ENCODE results near the gene TNFRSF18. TPM values are rescaled to one million over a fixed set of nuclear protein-coding genes. Genes with fewer than 3 reads are reported as not detected.
A peak's percentile ranks its signal among the peaks of the same experiment; 100 is the strongest.

TNFRSF18 gene
- total and polyA plus RNA-seq, 2 donors, result 4.2 to 29.9 TPM

DNA sequence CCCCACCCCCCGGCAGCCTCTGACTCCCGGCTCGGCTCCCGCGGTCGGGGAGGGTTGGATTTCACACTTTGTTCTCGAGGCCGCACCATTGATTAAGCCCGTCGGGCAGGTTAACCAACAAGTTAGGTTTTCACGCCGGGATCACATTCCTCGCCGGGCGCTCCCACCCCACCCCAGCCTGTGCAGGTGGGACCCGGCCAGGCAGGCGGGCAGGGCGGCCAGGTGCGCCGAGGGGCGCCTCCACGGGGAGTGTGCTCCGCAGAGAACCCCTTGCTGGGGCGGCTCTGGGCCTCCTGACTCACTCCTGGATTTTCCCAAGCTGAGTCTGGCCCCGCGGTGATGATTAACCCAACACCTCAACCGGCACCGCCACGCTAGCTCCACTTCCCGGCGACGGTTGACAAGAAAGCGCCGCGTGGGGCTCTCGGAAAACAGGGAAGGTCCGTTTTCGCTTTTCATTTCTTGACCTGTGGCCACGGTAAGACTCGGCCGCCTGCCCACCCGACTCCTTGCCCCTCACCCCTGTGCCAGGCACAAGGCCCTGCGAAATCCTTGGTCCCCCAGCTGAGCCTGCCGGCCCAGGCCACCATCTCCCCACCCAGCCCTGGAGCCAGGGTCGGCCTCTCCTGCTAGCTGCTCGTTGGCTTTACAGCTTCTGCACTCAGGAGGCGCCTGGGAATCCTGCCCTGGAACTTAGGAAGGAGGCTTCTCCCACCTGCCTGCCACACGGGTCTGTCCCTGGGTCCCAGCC is 41.5 kb downstream of the TNFRSF18 start:
- DNase-seq (ENCODE audit: low read depth in 6 of 9, low spot score in 9 of 9), result no peak
- peak overlapping the region in 1 of 2 donors; percentile 83 for H3K27ac ChIP-seq (ENCODE audit: low read depth in 1 of 2, low read length in 1 of 2)

DNA sequence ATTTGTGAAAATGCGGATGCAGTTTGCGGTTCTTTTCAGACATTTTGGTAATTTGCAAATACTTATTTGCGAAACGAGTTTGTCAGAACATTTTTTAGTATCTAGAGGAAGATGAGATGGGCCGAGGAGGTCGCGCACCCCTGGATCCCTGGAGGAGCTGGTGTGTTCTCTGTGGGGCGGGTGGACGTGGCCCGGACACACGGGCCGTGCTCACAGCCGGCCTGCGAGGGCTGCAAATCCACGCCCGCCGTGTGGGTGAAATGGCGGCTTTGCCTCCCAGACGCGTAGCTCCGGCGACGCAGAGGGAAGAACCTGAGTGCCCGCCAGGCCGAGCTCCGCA is 42.1 kb downstream of the TNFRSF18 start:
- DNase-seq (ENCODE audit: low read depth in 6 of 9, low spot score in 9 of 9), result no peak
- Histone ChIP-seq H3K36me3 (ENCODE audit: control insufficient read depth in 2 of 2, insufficient read depth in 2 of 2, low read length in 1 of 2) (no peaks in the 10 kb centered on the region), H3K4me1 (ENCODE audit: control insufficient read depth in 2 of 2, insufficient read depth in 2 of 2, low read length in 2 of 2) (peaks cover 0 to 9% of the 10 kb centered on the region in 2 donors), H3K9me3 (ENCODE audit: control insufficient read depth in 2 of 2, insufficient read depth in 1 of 2, low read length in 1 of 2) (no peaks in the 10 kb centered on the region), H3K27me3 (ENCODE audit: control insufficient read depth in 2 of 2, insufficient read depth in 1 of 2, low read length in 1 of 2) (peaks cover 0 to 47% of the 10 kb centered on the region in 2 donors), H3K27ac (ENCODE audit: low read depth in 1 of 2, low read length in 1 of 2) (no peak overlapping the region), H3K4me3 (ENCODE audit: low read length in 2 of 2) (peak overlapping the region in 1 of 2 donors; percentile 29)
- WGBS, result 92% methylated on average over 26 of the region's 26 CpGs

More for the DNA sequence above, 41.5 kb downstream of the TNFRSF18 start:
- no peaks in the 10 kb centered on the region for H3K9me3 ChIP-seq (ENCODE audit: control insufficient read depth in 2 of 2, insufficient read depth in 1 of 2, low read length in 1 of 2)
- H3K27me3 ChIP-seq (ENCODE audit: control insufficient read depth in 2 of 2, insufficient read depth in 1 of 2, low read length in 1 of 2), result peaks cover 0 to 50% of the 10 kb centered on the region in 2 donors
- WGBS, result 88% methylated on average over 48 of the region's 48 CpGs
- peaks cover 2 to 15% of the 10 kb centered on the region in 2 donors for H3K4me1 ChIP-seq (ENCODE audit: control insufficient read depth in 2 of 2, insufficient read depth in 2 of 2, low read length in 2 of 2)
- no peaks in the 10 kb centered on the region for H3K36me3 ChIP-seq (ENCODE audit: control insufficient read depth in 2 of 2, insufficient read depth in 2 of 2, low read length in 1 of 2)
- peak overlapping the region in 1 of 2 donors; percentile 29 for H3K4me3 ChIP-seq (ENCODE audit: low read length in 2 of 2)

DNA sequence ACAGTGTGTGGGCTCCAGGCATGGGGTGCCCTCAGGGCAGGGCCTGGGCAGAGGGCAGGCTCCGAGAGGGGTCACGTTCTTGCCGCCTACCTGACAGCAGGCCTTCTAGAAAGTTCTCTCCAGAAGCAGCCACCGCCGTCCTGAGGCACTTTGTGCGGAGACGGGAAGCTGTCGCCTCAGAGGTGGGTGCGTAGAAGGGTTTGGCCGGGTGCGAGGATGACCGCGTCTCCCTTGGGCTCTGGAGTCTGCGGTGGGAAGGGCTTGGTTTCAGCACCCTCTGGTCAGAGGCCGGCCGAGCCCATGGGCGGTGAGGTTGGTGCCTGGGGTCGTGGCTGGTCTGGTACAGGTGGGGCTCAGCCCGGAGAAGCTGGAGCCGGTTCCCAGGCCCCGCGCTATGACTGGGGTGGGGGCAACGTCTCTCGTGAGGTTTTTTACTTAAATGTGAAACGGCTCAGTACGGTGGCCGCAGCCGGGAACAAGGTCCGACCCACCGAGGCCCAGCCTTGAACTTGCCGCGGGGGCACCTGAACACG is 42.8 kb downstream of the TNFRSF18 start:
- peak overlapping the region in 1 of 2 donors; percentile 69 for H3K27ac ChIP-seq (ENCODE audit: low read depth in 1 of 2, low read length in 1 of 2)
- WGBS, result 93% methylated on average over 33 of the region's 33 CpGs
- no peaks in the 10 kb centered on the region for H3K36me3 ChIP-seq (ENCODE audit: control insufficient read depth in 2 of 2, insufficient read depth in 2 of 2, low read length in 1 of 2)
- peaks cover 1 to 9% of the 10 kb centered on the region in 2 donors for H3K4me1 ChIP-seq (ENCODE audit: control insufficient read depth in 2 of 2, insufficient read depth in 2 of 2, low read length in 2 of 2)
- peak overlapping the region; percentile 28 to 29 for H3K4me3 ChIP-seq (ENCODE audit: low read length in 2 of 2)
- H3K27me3 ChIP-seq (ENCODE audit: control insufficient read depth in 2 of 2, insufficient read depth in 1 of 2, low read length in 1 of 2), result peaks cover 0 to 46% of the 10 kb centered on the region in 2 donors
- no peak for DNase-seq (ENCODE audit: low read depth in 6 of 9, low spot score in 9 of 9)
- H3K9me3 ChIP-seq (ENCODE audit: control insufficient read depth in 2 of 2, insufficient read depth in 1 of 2, low read length in 1 of 2), result no peaks in the 10 kb centered on the region

DNA sequence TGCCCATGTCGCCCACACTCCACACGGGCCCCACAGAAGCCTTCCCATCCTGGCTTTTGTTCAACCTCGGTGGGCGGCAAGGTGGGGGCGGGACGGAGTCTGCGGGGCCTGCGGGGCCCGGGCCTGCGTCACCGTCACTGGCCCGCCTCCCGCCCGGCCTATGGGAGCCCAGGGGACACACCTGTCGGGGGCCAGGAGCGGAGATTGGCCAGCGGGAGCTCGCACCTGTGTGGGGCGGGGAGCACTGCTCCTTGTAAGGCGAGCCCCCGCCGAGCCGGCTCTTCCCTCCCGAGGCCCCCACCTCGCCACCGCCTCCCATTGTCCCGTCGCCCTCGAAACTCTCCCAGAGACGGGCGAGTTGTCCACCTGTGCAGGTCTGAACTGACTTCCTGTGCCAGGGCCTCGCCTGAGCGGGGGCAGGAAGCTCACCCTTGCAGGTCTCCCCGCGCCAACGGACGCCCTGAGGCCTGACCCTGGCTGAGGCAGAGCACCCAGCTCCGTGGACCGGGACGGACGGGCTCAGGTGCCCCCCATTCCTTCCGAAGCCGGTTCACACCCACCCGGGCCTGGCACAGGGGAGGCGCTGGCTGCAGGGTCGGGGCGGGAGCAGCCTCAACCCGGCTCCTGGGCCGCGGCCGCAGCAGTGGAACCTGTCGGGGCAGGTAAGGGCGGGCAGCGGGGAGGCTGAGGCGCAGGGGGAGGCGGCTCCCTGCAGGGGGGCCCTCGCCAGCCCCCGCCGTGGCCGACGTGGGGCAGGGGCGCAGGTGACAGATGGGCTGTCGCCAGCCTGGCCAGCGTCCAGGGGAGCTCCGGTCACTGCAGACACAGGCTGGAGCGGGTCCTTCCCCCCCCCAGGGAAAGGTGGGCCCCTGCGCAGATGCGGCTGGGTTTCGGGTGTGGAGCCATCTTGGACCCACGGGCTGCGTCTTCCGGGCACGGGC is 43.5 kb downstream of the TNFRSF18 start:
- Histone ChIP-seq H3K36me3 (ENCODE audit: control insufficient read depth in 2 of 2, insufficient read depth in 2 of 2, low read length in 1 of 2) (no peaks in the 10 kb centered on the region), H3K9me3 (ENCODE audit: control insufficient read depth in 2 of 2, insufficient read depth in 1 of 2, low read length in 1 of 2) (no peaks in the 10 kb centered on the region), H3K4me3 (ENCODE audit: low read length in 2 of 2) (peak overlapping the region; percentile 28 to 29), H3K27me3 (ENCODE audit: control insufficient read depth in 2 of 2, insufficient read depth in 1 of 2, low read length in 1 of 2) (peaks cover 0 to 44% of the 10 kb centered on the region in 2 donors), H3K27ac (ENCODE audit: low read depth in 1 of 2, low read length in 1 of 2) (peak overlapping the region in 1 of 2 donors; percentile 69), H3K4me1 (ENCODE audit: control insufficient read depth in 2 of 2, insufficient read depth in 2 of 2, low read length in 2 of 2) (peaks cover 6 to 13% of the 10 kb centered on the region in 2 donors)
- WGBS, result 86% methylated on average over 73 of the region's 73 CpGs
- DNase-seq (ENCODE audit: low read depth in 6 of 9, low spot score in 9 of 9), result no peak

DNA sequence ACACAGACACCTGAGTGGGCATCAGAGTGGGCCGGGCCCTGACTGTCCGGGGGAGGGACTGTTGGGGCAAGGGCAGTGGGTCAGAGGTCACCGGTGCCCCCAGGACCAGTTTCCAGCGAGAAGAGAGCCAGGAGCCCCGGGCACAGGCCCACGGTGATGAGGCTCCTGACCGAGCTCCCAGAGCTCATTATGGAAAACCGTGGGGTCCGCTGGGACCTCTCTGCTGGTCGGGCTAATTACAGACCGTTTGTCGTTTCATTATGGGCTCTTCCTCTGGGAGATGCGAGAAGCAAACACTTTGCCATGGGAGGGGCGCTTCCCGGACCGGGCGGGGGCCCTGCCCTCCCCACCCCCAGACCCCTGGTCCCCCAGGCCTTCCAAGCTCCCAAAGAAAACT is 44.7 kb downstream of the TNFRSF18 start:
- H3K27ac ChIP-seq (ENCODE audit: low read depth in 1 of 2, low read length in 1 of 2), result no peak overlapping the region
- DNase-seq (ENCODE audit: low read depth in 6 of 9, low spot score in 9 of 9), result no peak
- H3K9me3 ChIP-seq (ENCODE audit: control insufficient read depth in 2 of 2, insufficient read depth in 1 of 2, low read length in 1 of 2), result no peaks in the 10 kb centered on the region
- peaks cover 6 to 17% of the 10 kb centered on the region in 2 donors for H3K4me1 ChIP-seq (ENCODE audit: control insufficient read depth in 2 of 2, insufficient read depth in 2 of 2, low read length in 2 of 2)
- H3K4me3 ChIP-seq (ENCODE audit: low read length in 2 of 2), result no peak overlapping the region
- peaks cover 0 to 44% of the 10 kb centered on the region in 2 donors for H3K27me3 ChIP-seq (ENCODE audit: control insufficient read depth in 2 of 2, insufficient read depth in 1 of 2, low read length in 1 of 2)
- WGBS, result 91% methylated on average over 17 of the region's 17 CpGs
- H3K36me3 ChIP-seq (ENCODE audit: control insufficient read depth in 2 of 2, insufficient read depth in 2 of 2, low read length in 1 of 2), result no peaks in the 10 kb centered on the region

DNA sequence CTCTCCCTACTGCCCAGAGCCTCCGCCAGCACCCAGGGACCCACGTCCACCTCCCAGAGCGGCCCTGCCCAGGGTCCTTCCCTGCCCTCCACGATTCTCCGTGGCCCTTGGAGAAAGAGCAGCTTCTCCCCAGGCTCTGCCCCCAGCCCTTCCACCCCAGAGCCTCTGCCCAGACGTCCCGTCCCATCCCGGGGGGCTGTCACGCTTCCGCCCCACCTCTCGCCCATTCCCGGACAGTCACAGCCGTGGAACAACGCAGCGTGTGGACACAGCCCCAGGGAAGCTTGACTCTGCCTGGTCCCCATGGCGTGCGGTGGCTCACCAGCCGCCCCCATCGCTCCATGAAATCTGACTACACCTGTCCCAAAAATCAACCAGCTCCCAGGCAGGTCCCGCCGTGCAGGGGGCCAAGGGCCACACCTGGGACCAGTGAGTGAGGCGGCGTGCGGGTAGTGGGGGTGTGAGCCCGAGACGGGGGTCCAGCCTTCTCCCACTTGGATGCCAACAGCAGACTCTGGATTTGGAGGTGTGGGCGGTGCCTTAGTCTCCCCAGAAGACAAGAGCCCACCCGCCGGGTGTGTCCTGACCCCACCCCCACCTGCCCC is 45.2 kb downstream of the TNFRSF18 start:
- DNase-seq (ENCODE audit: low read depth in 6 of 9, low spot score in 9 of 9), result no peak
- Histone ChIP-seq H3K27ac (ENCODE audit: low read depth in 1 of 2, low read length in 1 of 2) (no peak overlapping the region), H3K4me3 (ENCODE audit: low read length in 2 of 2) (no peak overlapping the region), H3K9me3 (ENCODE audit: control insufficient read depth in 2 of 2, insufficient read depth in 1 of 2, low read length in 1 of 2) (peaks cover 0 to 4% of the 10 kb centered on the region in 2 donors), H3K36me3 (ENCODE audit: control insufficient read depth in 2 of 2, insufficient read depth in 2 of 2, low read length in 1 of 2) (no peaks in the 10 kb centered on the region), H3K4me1 (ENCODE audit: control insufficient read depth in 2 of 2, insufficient read depth in 2 of 2, low read length in 2 of 2) (peaks cover 6 to 15% of the 10 kb centered on the region in 2 donors), H3K27me3 (ENCODE audit: control insufficient read depth in 2 of 2, insufficient read depth in 1 of 2, low read length in 1 of 2) (peaks cover 0 to 43% of the 10 kb centered on the region in 2 donors)
- 97% methylated on average over 29 of the region's 29 CpGs for WGBS

DNA sequence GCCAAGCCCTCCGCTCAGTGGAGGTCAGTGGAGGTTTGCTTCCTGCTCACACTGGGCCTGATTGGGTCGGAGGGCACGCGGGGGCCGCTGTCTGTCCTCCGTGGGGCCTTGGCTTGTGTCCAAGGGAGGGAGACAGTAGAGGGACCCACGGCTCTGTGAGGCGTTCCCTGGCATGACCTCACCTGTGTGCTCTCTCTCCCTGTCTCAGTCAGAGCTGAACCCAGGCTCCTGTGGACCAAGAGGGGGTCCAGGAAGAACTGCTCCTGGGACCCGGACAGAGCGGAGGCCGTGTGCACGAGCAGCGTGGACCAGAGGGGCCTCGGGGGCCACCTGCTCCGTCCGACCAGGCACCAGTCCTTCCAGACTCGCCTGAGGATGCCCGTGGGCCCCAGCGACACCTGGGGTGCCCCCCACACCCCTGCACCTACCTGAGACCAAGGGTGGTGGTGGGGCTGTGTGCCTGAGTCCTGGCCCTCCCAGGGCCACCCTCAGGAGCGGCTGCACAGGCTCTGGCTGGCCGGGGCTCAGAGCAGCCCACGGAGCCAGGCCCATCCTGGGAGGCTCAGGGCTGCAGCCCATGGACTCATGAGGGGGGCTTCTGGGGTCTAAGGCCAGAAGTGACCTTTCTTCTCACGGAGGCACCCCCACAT is 46.0 kb downstream of the TNFRSF18 start:
- peaks cover 0 to 12% of the 10 kb centered on the region in 2 donors for H3K9me3 ChIP-seq (ENCODE audit: control insufficient read depth in 2 of 2, insufficient read depth in 1 of 2, low read length in 1 of 2)
- WGBS, result 98% methylated on average over 23 of the region's 23 CpGs
- H3K27me3 ChIP-seq (ENCODE audit: control insufficient read depth in 2 of 2, insufficient read depth in 1 of 2, low read length in 1 of 2), result peaks cover 0 to 36% of the 10 kb centered on the region in 2 donors
- no peak for DNase-seq (ENCODE audit: low read depth in 6 of 9, low spot score in 9 of 9)
- no peaks in the 10 kb centered on the region for H3K36me3 ChIP-seq (ENCODE audit: control insufficient read depth in 2 of 2, insufficient read depth in 2 of 2, low read length in 1 of 2)
- peaks cover 6 to 14% of the 10 kb centered on the region in 2 donors for H3K4me1 ChIP-seq (ENCODE audit: control insufficient read depth in 2 of 2, insufficient read depth in 2 of 2, low read length in 2 of 2)
- H3K27ac ChIP-seq (ENCODE audit: low read depth in 1 of 2, low read length in 1 of 2), result no peak overlapping the region
- H3K4me3 ChIP-seq (ENCODE audit: low read length in 2 of 2), result no peak overlapping the region

DNA sequence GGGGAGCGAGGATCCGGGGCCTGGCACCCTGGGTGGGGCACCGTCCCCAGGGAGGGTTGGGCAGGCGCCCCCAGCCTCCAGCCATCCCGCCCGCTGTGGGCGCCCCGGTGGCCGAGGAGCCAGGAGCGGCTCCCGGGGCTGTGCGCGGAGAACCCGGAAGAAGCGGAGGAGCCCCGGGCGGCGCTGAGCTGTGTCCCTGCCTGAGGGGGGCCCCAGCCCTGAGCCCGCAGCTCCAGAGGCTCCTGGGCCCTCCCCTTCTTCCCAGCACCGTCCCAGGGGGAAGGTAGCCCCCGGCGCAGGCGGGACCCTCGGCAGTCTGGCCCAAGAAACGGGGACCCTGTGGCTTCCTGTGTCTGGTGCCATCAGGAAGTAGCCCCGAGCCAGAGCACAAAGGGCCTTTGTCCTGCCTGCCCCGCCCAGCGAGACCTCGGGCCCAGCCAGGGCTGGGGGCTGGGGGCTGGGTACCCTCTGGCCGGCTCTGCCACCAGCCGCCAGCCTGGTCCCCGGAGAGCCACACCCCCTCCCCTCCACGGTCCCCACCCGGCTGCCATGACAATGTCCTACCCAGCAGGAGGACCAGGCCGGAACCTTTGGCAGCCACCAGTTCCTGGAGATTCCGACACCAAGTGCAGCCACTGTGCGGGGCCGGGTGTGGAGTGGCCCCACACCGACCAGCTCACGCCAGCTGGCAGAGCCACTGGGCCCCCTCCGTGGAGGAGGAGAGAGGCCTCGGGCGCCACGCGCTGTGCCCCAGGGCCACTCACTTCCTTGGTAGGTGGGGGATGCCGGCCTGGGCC is 48.3 kb downstream of the TNFRSF18 start:
- Histone ChIP-seq H3K27me3 (ENCODE audit: control insufficient read depth in 2 of 2, insufficient read depth in 1 of 2, low read length in 1 of 2) (peaks cover 0 to 15% of the 10 kb centered on the region in 2 donors), H3K36me3 (ENCODE audit: control insufficient read depth in 2 of 2, insufficient read depth in 2 of 2, low read length in 1 of 2) (no peaks in the 10 kb centered on the region), H3K4me3 (ENCODE audit: low read length in 2 of 2) (peak overlapping the region; percentile 83 to 91), H3K9me3 (ENCODE audit: control insufficient read depth in 2 of 2, insufficient read depth in 1 of 2, low read length in 1 of 2) (peaks cover 0 to 19% of the 10 kb centered on the region in 2 donors), H3K4me1 (ENCODE audit: control insufficient read depth in 2 of 2, insufficient read depth in 2 of 2, low read length in 2 of 2) (peaks cover 6 to 13% of the 10 kb centered on the region in 2 donors), H3K27ac (ENCODE audit: low read depth in 1 of 2, low read length in 1 of 2) (peak overlapping the region; percentile 72 to 94)
- peak in 1 of 9 donors; percentile 70 for DNase-seq (ENCODE audit: low read depth in 6 of 9, low spot score in 9 of 9)
- 18% methylated on average over 46 of the region's 46 CpGs for WGBS
